NCI-H748 treated with DMSO at 0.1 percent for 48 hours (cell line): ENCODE measurements around the gene BCAS3.

Source experiments
- DNase-seq: peaks from one replicate; lab custom pipeline; 2025; lab: John Stamatoyannopoulos, UW

BCAS3 gene

DNA sequence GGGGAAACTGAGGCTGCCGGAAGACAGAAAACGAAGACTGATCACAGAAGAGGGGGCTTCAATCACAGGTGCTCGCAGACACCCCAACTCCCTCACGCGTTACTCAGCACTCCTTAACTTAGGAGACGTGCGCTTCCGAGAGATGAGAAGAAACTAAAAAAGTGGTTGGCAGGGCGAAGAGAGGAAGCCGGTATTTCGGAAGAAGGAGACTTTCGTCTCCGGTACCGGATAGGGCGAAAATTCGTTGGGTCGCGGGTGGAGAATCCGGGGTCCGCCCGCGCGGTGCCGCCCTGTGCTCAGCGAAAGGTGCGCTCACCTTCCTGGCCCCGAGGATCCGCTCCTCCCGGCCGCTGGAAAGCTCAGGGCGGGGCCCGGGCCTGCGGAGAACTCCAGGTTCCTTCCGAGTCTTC is 721.1 kb downstream of the BCAS3 start:
- DNase-seq = no peak

GRCh38 chr17:61399131-61400065 is 721.7 kb downstream of the BCAS3 start, which contains the start of gene TBX2:
Gene TBX2, plus strand, starts transcription at chr17:61399843. Its CDS starts 334 bp downstream, at chr17:61400177.
- no peak for DNase-seq

DNA sequence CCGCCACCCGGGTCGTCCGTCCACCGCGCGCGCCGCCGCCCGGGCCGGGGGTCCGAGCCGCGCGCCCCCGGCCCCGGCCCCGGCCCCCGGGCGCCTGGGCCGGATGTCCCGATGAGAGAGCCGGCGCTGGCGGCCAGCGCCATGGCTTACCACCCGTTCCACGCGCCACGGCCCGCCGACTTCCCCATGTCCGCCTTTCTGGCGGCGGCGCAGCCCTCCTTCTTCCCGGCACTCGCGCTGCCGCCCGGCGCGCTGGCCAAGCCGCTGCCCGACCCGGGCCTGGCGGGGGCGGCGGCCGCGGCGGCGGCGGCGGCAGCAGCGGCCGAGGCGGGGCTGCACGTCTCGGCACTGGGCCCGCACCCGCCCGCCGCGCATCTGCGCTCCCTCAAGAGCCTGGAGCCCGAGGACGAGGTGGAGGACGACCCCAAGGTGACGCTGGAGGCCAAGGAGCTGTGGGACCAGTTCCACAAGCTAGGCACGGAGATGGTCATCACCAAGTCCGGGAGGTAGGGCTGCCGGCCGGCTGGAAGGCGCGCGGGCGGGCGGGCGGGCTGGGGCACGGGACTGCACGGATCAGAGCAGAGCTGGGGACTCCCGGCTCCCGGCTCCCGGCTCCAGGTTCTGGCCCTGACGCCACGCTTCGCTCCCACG is 722.5 kb downstream of the BCAS3 start:
- no peak for DNase-seq

DNA sequence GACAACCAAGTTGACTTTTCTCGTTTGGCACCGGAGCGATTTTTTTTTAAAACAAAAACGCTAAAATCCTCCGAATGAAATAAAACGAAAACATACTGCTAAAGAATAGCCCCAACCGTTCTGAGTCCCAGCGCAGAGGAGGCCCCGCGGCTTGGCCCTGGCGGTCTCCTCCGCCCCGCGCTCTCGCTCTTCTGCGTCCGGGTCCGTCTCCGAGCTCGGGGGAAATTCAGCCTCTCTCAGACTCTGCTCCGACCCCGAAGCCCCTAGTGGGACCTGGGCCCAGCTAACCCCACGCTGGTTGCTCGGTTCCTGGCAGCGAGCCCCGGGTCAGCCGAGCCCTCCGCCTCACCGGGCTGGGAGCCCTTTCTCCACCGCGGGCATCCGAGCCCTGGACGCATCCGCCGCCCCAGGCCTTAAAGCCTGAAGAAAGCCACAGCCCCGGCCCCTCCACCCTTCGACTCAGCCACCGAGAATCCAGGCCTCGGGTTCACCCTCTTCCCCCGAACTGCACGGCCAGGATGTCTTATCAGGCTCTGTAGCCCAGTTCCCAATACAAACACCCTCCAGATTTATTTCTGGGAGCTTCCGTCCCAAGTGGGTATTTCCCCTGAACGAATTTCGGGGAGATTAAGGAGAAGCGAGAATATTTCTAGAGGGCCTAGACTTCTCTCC is 723.2 kb downstream of the BCAS3 start:
- DNase-seq = no peak

- no peak for DNase-seq
These were observed 723.9 kb downstream of the BCAS3 start for GRCh38 chr17:61401389-61402072.

DNA sequence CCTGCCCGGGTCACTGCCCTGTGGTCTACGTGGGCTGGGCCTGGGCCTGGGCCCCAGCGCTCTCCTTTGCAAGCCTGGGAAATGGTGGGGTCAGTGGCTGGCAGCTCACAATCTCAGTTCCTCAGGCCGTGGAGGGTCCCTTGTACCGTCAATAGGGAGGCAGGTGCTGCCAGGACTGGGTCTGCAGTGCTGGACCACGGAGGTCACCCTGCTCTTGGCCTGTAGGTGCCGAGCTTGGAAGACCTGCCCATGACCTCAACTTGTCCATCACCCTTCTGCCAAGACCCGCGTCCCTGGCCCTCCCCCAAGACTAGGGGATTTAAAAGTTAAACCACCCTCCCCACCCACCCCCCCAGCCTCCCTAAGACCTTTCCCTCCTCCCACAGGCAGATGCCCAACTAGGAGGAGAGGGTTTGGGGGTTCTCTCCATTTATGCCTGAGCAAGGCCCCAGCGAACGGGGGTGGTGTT is 724.5 kb downstream of the BCAS3 start:
- DNase-seq = no peak

DNA sequence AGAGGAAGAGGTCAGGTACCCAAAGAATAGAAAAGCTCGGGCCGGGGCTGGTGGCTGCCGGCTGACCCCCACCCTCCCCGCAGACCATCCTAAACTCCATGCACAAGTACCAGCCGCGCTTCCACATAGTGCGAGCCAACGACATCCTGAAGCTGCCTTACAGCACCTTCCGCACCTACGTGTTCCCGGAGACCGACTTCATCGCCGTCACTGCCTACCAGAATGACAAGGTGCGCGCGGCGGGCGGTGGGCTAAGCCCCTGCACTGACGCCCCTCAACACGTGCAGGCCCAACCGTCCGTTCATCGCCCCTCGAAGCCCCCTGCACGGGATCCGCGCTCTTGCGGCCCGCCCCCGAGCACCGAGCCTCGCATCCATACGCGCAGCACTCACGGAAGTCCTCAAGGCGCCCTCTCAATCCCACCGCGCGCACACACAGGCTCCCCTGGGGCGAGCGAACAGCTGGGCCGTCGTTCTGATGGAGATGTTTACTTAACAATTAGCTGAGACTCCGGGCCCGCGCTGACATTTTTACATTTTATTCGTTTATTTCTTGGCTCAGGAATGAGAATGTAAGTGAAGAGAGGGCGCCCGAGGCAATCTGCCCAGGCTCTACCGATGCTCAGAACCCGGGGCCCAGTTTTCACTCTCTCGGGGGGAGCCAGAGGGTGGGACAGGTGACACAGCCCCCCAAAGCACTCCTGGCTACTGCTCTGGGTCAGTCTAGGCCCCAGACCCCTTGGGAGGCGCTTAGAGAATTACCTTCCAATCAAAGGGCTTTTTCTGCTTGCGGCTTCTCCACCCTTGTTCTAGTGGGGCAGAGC is 725.5 kb downstream of the BCAS3 start:
- DNase-seq = peak; percentile 33

- DNase-seq = no peak
These were observed 726.4 kb downstream of the BCAS3 start for GRCh38 chr17:61403801-61404662.

DNA sequence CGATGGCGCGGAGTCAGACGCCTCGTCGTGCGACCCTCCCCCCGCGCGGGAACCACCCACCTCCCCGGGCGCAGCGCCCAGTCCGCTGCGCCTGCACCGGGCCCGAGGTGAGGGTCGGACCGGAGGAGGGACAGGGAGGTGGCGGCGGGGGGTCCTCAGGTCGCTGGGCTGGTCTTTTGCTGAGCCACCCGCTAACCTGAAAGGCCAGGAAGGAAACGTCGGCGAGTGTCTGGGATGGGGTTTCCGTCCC is 726.9 kb downstream of the BCAS3 start:
- DNase-seq = no peak

DNA sequence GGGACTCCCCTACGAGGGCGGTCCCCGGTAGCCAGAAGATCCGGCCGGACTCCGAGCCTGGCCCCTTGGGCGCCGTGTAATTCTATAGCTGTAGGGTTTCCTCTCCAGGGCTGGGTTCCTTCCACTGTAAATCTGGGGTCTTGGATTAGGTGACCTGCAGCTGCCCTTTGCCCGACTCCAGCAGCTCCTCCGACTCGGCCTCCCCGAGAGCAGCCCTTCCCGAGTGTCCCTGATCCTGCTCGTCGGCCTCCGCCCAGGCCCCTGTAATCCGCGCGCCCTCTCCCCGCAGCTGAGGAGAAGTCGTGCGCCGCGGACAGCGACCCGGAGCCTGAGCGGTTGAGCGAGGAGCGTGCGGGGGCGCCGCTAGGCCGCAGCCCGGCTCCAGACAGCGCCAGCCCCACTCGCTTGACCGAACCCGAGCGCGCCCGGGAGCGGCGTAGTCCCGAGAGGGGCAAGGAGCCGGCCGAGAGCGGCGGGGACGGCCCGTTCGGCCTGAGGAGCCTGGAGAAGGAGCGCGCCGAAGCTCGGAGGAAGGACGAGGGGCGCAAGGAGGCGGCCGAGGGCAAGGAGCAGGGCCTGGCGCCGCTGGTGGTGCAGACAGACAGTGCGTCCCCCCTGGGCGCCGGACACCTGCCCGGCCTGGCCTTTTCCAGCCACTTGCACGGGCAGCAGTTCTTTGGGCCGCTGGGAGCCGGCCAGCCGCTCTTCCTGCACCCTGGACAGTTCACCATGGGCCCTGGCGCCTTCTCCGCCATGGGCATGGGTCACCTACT is 727.4 kb downstream of the BCAS3 start:
- no peak for DNase-seq

DNA sequence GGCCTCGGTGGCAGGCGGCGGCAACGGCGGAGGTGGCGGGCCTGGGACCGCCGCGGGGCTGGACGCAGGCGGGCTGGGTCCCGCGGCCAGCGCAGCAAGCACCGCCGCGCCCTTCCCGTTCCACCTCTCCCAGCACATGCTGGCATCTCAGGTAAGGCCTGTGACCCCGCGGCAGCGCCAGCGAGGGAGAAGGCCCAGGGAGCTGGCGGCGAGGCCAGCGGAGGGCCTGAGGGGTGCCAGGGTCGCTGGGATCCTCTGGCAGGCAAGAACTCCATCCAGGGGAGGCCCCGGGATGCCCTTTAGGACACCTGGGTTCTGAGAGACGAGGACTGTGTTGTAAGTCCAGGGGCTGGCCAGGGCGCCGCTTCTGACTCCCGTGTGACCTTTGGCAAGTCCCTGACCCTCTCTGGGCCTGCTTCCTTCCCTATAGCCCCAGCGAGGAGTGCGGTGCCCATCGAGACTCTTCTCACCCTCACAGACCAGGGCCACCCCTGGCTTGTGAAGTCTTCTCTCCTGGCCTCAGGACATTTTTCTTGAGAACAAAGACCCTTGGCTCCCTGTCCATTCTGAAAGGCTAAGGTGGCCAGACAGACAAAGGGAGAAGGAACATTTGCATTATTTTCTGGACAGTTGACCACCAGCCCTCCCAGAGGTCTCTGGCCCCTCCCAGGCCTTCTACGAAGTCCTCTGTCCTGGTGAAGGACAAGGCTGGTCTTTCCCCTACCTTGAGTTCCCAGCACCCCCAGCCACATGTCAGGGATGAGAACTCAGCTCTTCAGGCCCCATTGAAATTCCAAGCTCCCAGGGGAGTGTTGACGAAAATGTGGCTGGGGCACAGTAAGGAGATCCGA is 728.3 kb downstream of the BCAS3 start:
- DNase-seq = no peak

- no peak for DNase-seq
These were observed 728.8 kb downstream of the BCAS3 start for GRCh38 chr17:61406537-61406845.

- no peak for DNase-seq
These were observed 729.6 kb downstream of the BCAS3 start for GRCh38 chr17:61406971-61407911.

DNA sequence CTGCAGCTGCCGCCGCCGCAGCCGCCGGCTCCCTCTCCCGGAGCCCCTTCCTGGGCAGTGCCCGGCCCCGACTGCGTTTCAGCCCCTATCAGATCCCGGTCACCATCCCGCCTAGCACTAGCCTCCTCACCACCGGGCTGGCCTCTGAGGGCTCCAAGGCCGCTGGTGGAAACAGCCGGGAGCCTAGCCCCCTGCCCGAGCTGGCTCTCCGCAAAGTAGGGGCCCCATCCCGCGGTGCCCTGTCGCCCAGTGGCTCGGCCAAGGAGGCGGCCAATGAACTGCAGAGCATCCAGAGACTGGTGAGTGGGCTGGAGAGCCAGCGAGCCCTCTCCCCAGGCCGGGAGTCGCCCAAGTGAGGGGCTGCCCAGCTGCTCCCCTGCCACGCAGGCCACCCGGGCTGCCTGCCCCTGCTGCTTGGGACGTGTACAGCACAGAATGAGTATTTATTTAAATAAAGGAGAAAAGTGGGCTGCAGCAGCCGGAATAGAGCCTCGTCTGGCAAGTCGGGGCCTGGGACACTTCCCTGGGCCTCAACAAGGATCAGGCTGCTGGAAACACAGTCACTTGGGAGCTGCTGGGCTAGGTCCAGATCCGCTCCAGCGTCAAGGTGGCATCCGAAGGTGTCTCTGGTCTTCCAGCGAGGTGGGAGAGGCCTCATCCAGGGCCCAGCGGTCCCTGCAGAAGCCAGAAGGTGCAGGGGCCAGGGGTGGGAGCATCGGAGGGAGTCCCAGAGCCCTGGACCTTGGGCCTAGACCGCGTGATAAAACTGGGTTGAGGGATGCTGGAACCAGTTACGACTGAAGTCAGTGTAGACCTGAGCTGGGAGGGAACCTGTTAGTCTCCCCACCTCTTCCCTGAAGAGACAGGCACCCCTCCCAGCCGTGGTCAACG is 730.7 kb downstream of the BCAS3 start:
- no peak for DNase-seq

- no peak for DNase-seq
These were observed 731.9 kb downstream of the BCAS3 start for GRCh38 chr17:61409301-61410112.
